PFSK-1 (cell line): ENCODE measurements around the gene UBE2QL1.

Experiments used
- POLR2AphosphoS5 ChIP-seq: IDR thresholded peaks from 2 replicates; pipeline ENCODE4 v1.6.1; 2012; ENCODE audit warnings: low read depth, mild to moderate bottlenecking, control low read depth, low read length, moderate library complexity
- SIN3A ChIP-seq: IDR thresholded peaks from 2 replicates; pipeline ENCODE4 v1.6.1; 2012; ENCODE audit warnings: mild to moderate bottlenecking, low read length, moderate library complexity, borderline replicate concordance; ENCODE audit not compliant: insufficient read depth

DNA sequence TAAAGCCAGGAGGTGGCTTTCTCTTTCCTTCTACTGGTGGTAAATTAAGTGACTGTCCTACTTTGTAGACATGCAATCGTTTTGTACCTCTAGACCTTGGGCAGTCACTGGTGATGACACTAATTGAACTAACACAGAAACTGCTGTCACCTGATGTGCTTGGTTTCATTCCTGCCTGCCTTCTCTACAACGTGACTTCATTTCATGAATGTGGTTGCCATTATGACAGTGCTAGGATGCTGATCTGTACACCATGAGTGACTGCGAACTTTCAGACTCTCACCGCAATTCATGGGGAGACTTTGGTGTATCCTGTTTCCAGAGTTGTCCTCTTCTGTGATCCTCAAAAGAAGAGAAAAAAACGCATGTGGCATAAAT, 47.5 kb downstream of the UBE2QL1 start:
- TF ChIP-seq SIN3A (no peak), POLR2AphosphoS5 (no peak)
